HG03095 (cell line): Measurements from ENCODE around the gene KCNK3.
"Not testable (repeated sequence)": the region's sequence is repeated elsewhere in the genome, so short reads cannot be mapped to it uniquely, and the experiment has no call there.

Source experiments
- ATAC-seq: cut with Tn5 transposase; IDR thresholded peaks from one replicate; pipeline ENCODE4 v1.9.1; 2021; ENCODE audit warnings: moderate library complexity; ENCODE audit not compliant: unreplicated experiment

The KCNK3 gene

GRCh38 chr2:26692279-26692896 lies at the start of gene KCNK3:
TSS of gene KCNK3 (plus strand) at chr2:26692722. CDS start at chr2:26692876, 154 bp downstream.
- no peak for ATAC-seq

- no peak for ATAC-seq
Measured at GRCh38 chr2:26644188-26644835, 48.2 kb upstream of the KCNK3 start.

GRCh38 chr2:26645762-26646161 lies 46.8 kb upstream of the KCNK3 start:
- no peak for ATAC-seq

- ATAC-seq, result no peak
Measured at GRCh38 chr2:26646986-26647672, 45.4 kb upstream of the KCNK3 start.

- ATAC-seq, result no peak
Measured at GRCh38 chr2:26647981-26648380, 44.5 kb upstream of the KCNK3 start.

GRCh38 chr2:26648516-26648915 lies 44.0 kb upstream of the KCNK3 start:
- no peak for ATAC-seq

- no peak for ATAC-seq
Measured at GRCh38 chr2:26649322-26649721, 43.2 kb upstream of the KCNK3 start.

GRCh38 chr2:26649992-26650712 lies 42.4 kb upstream of the KCNK3 start:
- no peak for ATAC-seq

- no peak for ATAC-seq
Measured at GRCh38 chr2:26650713-26651469, 41.6 kb upstream of the KCNK3 start.

GRCh38 chr2:26651470-26651771 lies 41.1 kb upstream of the KCNK3 start:
- no peak for ATAC-seq

- ATAC-seq, result no peak
Measured at GRCh38 chr2:26651799-26652198, 40.7 kb upstream of the KCNK3 start.

GRCh38 chr2:26652361-26653041 lies 40.0 kb upstream of the KCNK3 start:
- no peak for ATAC-seq

- no peak for ATAC-seq
Measured at GRCh38 chr2:26653207-26654060, 39.1 kb upstream of the KCNK3 start.

- ATAC-seq, result no peak
Measured at GRCh38 chr2:26654061-26654340, 38.5 kb upstream of the KCNK3 start.

- not testable (repeated sequence) for ATAC-seq
Measured at GRCh38 chr2:26655120-26655519, 37.4 kb upstream of the KCNK3 start.

GRCh38 chr2:26655611-26656195 lies 36.8 kb upstream of the KCNK3 start:
- ATAC-seq, result no peak

- ATAC-seq, result no peak
Measured at GRCh38 chr2:26657265-26657664, 35.3 kb upstream of the KCNK3 start.

- no peak for ATAC-seq
Measured at GRCh38 chr2:26658691-26659346, 33.7 kb upstream of the KCNK3 start.
